ENCODE results near the gene PITPNC1. TPM values are rescaled to one million over a fixed set of nuclear protein-coding genes. Genes with fewer than 3 reads are reported as not detected.
A peak's percentile ranks its signal among the peaks of the same experiment; 100 is the strongest.

PITPNC1 gene
- polyA plus RNA-seq, 1 donor from 2014 or later: 18.8 TPM

- H3K36me3 ChIP-seq (ENCODE audit: insufficient read depth, low read length): no peaks in the 10 kb centered on the region
- H2AFZ ChIP-seq (ENCODE audit: low read depth, low read length): no peak overlapping the region
- TF ChIP-seq CTCF (IDR thresholded peaks at IDR 0.05; ENCODE audit: poor library complexity, severe bottlenecking): no peak
- no peak for TF ChIP-seq EP300 (conservative IDR thresholded peaks at IDR 0.05; ENCODE audit: poor library complexity, severe bottlenecking)
- TF ChIP-seq TAF1 (IDR thresholded peaks at IDR 0.05; ENCODE audit: low read depth): no peak
- TF ChIP-seq MXI1 (conservative IDR thresholded peaks at IDR 0.05; ENCODE audit: poor library complexity, severe bottlenecking): no peak
- TF ChIP-seq REST (IDR thresholded peaks at IDR 0.05; ENCODE audit: borderline replicate concordance): no peak
- no peak for TF ChIP-seq POLR2AphosphoS5 (IDR thresholded peaks at IDR 0.05)
- TF ChIP-seq SMC3 (conservative IDR thresholded peaks at IDR 0.05; ENCODE audit: poor library complexity): no peak
- no peak for TF ChIP-seq RAD21 (conservative IDR thresholded peaks at IDR 0.05)
- TF ChIP-seq EZH2 (IDR thresholded peaks at IDR 0.05; ENCODE audit: borderline replicate concordance, insufficient read depth, low read length, poor library complexity, severe bottlenecking): no peak
- H3K9ac ChIP-seq (ENCODE audit: low read length): no peak overlapping the region
- H3K4me3 ChIP-seq (ENCODE audit: low read length): no peak overlapping the region
- H3K79me2 ChIP-seq (replicated peaks; ENCODE audit: insufficient read depth, low read length): peaks cover 70% of the 10 kb centered on the region
- no peaks in the 10 kb centered on the region for H3K9me2 ChIP-seq (ENCODE audit: insufficient read depth, low read length)
- no peaks in the 10 kb centered on the region for H3F3A ChIP-seq (ENCODE audit: insufficient read depth, low read length, poor library complexity, severe bottlenecking)
- no peaks in the 10 kb centered on the region for H3K27me3 ChIP-seq (ENCODE audit: insufficient read depth, low read depth, low read length)
- no peaks in the 10 kb centered on the region for H3K9me3 ChIP-seq (ENCODE audit: low read length)
- no peak overlapping the region for H3K4me2 ChIP-seq (ENCODE audit: low read length)
- no peaks in the 10 kb centered on the region for H4K20me1 ChIP-seq (ENCODE audit: insufficient read depth)
- H3K27ac ChIP-seq (ENCODE audit: low read length): no peak overlapping the region
Observed at GRCh38 chr17:67362173-67362572, 14.9 kb upstream of the PITPNC1 start.

GRCh38 chr17:67364847-67365737, 12.0 kb upstream of the PITPNC1 start:
- Histone ChIP-seq H3K4me3 (ENCODE audit: low read length) (peak overlapping the region; percentile 100), H3K27me3 (ENCODE audit: insufficient read depth, low read depth, low read length) (no peaks in the 10 kb centered on the region), H3K79me2 (replicated peaks; ENCODE audit: insufficient read depth, low read length) (peaks cover 53% of the 10 kb centered on the region), H3F3A (ENCODE audit: insufficient read depth, low read length, poor library complexity, severe bottlenecking) (no peaks in the 10 kb centered on the region), H2AFZ (ENCODE audit: low read depth, low read length) (no peak overlapping the region), H4K20me1 (ENCODE audit: insufficient read depth) (no peaks in the 10 kb centered on the region), H3K9me2 (ENCODE audit: insufficient read depth, low read length) (no peaks in the 10 kb centered on the region), H3K4me2 (ENCODE audit: low read length) (peak overlapping the region; percentile 95), H3K27ac (ENCODE audit: low read length) (peak overlapping the region; percentile 77), H3K36me3 (ENCODE audit: insufficient read depth, low read length) (no peaks in the 10 kb centered on the region), H3K9ac (ENCODE audit: low read length) (peak overlapping the region; percentile 95), H3K9me3 (ENCODE audit: low read length) (no peaks in the 10 kb centered on the region)
- TF ChIP-seq RAD21 (conservative IDR thresholded peaks at IDR 0.05) (no peak), EZH2 (IDR thresholded peaks at IDR 0.05; ENCODE audit: borderline replicate concordance, insufficient read depth, low read length, poor library complexity, severe bottlenecking) (no peak), CTCF (IDR thresholded peaks at IDR 0.05; ENCODE audit: poor library complexity, severe bottlenecking) (no peak), MXI1 (conservative IDR thresholded peaks at IDR 0.05; ENCODE audit: poor library complexity, severe bottlenecking) (no peak), EP300 (conservative IDR thresholded peaks at IDR 0.05; ENCODE audit: poor library complexity, severe bottlenecking) (no peak), POLR2AphosphoS5 (IDR thresholded peaks at IDR 0.05) (no peak), TAF1 (IDR thresholded peaks at IDR 0.05; ENCODE audit: low read depth) (no peak), REST (IDR thresholded peaks at IDR 0.05; ENCODE audit: borderline replicate concordance) (no peak), SMC3 (conservative IDR thresholded peaks at IDR 0.05; ENCODE audit: poor library complexity) (no peak)

Measured in neural cell (in vitro differentiated cells).